ENCODE measurements around the gene UQCRH.

The UQCRH gene

DNA sequence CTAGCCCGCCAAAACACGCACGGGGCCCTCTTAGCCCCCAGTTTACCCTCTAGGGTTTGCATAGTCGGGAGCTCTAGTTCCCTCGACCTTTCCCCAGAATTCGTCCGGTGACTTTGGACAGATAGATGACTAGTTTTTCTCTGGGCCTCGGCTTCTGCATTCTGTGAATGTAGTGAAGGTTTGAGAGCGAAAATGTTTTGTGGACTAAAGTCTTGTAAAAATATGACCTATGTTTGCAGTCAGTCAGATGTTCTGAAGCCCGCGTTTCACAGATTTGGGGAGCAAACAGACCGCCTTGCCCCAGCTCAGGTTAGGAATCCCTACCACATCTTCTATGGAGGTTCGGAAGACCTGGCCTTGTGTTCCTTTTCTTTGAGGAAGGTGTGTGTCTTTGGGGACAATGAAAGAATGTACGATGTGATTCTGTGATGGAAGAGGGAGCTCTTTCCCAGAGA, 401 bp downstream of the UQCRH start:
- peaks cover 0 to 34% of the 10 kb centered on the region in 2 experiments; a peak in 2 of 3 replicates for H3K36me3 ChIP-seq (ENCODE audit: control insufficient read depth in 2 of 2, insufficient read depth in 1 of 2, low read length in 2 of 2)
- TF ChIP-seq PATZ1 (tag by site-specific recombination; IDR thresholded peaks at IDR 0.05) (0 out of 2 replicates have a peak, but pooled peaks have one; percentile 4), ZBTB6 (tag by site-specific recombination; IDR thresholded peaks at IDR 0.05) (0 out of 2 replicates have a peak, but pooled peaks have one; percentile 49), YY2 (tag by site-specific recombination; IDR thresholded peaks at IDR 0.05) (no peak)
- no peaks in the 10 kb centered on the region for H3K4me1 ChIP-seq (ENCODE audit: control insufficient read depth, insufficient read depth, low read length)
- peak overlapping the region; percentile 88 for H3K4me3 ChIP-seq (ENCODE audit: low read depth, low read length)
- peak overlapping the region; percentile 99 for H3K27ac ChIP-seq (ENCODE audit: extremely low read depth, low read depth, low read length)
- ChIA-PET CTCF (interaction anchor here (0.6 to 1.9 kb wide), 7 partner anchors 25 to 172 kb away, joined by 3 to 12 read pairs (median 4); partner anchors contain the start of gene NSUN4), POLR2A (interaction anchor here (0.9 to 2.5 kb wide), 8 partner anchors 10 to 56 kb away, joined by 3 to 24 read pairs (median 6); partner anchors contain the start of genes NSUN4 and RAD54L)
- H3K9me3 ChIP-seq (ENCODE audit: control insufficient read depth, insufficient read depth, low read depth, low read length) = no peaks in the 10 kb centered on the region

GRCh38 chr1:46306159-46306530, 2.6 kb downstream of the UQCRH start:
- H3K4me1 ChIP-seq (ENCODE audit: control insufficient read depth, insufficient read depth, low read length) = no peaks in the 10 kb centered on the region
- H3K9me3 ChIP-seq (ENCODE audit: control insufficient read depth, insufficient read depth, low read depth, low read length) = no peaks in the 10 kb centered on the region
- ChIA-PET POLR2A (interaction anchor here (0.6 kb wide), 1 partner anchor 61 kb away, joined by 3 read pairs; no protein-coding TSS in a partner anchor), CTCF (no interaction called here)
- no peak overlapping the region for H3K27ac ChIP-seq (ENCODE audit: extremely low read depth, low read depth, low read length)
- H3K36me3 ChIP-seq (ENCODE audit: control insufficient read depth in 2 of 2, insufficient read depth in 1 of 2, low read length in 2 of 2) = peaks cover 15 to 47% of the 10 kb centered on the region in 2 experiments; a peak in 2 of 3 replicates
- TF ChIP-seq ZBTB6 (tag by site-specific recombination; IDR thresholded peaks at IDR 0.05) = no peak
- TF ChIP-seq, protein P1, sequence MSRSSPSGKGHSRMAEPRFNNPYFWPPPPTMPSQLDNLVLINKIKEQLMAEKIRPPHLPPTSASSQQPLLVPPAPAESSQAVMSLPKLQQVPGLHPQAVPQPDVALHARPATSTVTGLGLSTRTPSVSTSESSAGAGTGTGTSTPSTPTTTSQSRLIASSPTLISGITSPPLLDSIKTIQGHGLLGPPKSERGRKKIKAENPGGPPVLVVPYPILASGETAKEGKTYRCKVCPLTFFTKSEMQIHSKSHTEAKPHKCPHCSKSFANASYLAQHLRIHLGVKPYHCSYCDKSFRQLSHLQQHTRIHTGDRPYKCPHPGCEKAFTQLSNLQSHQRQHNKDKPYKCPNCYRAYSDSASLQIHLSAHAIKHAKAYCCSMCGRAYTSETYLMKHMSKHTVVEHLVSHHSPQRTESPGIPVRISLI (tag by site-specific recombination; IDR thresholded peaks at IDR 0.05) = peak; percentile 85
- TF ChIP-seq MEIS1 (CRISPR knock-in tag; IDR thresholded peaks at IDR 0.05; ENCODE audit: borderline replicate concordance) = no peak
- no peak overlapping the region for H3K4me3 ChIP-seq (ENCODE audit: low read depth, low read length)

DNA sequence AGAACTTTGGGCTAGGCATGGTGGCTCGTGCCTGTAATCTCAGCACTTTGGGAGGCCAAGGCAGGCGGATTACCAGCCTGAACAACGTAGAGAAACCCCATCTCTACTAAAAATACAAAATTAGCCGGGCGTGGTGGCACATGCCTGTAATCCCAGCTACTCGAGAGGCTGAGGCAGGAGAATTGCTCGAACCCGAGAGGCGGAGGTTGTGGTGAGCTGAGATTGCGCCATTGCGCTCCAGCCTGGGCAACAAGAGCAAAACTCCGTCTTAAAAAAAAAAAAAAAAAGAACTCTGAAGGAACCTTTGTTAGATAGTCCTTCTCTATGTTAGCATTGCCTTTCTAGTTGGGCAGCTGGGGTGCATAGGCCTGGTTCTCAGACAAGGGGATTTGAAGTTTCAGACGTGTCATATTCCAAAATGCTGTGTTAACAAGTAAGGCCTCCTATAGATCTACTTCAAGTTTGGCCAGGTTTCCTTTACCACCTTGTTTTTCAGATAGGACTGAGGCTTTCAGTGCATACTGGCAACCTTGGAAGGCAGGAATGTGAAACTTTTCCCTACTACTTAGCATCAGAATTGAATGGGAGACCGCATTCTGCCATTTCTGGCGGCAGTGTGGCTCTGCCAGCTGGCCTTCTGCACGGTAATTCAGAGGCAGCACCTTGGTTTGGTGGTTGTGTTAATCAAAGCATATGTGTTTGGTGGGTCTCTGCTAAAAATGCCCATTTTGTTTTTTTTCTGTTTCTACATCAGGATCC, 6.1 kb downstream of the UQCRH start:
- H3K36me3 ChIP-seq (ENCODE audit: control insufficient read depth in 2 of 2, insufficient read depth in 1 of 2, low read length in 2 of 2) = peaks cover 46 to 81% of the 10 kb centered on the region in 2 experiments
- no peak overlapping the region for H3K4me3 ChIP-seq (ENCODE audit: low read depth, low read length)
- POLR2A ChIA-PET = interaction anchor here (1.0 kb wide), 2 partner anchors 24 to 179 kb away, joined by 3 read pairs; no protein-coding TSS in a partner anchor
- H3K27ac ChIP-seq (ENCODE audit: extremely low read depth, low read depth, low read length) = no peak overlapping the region
- no peaks in the 10 kb centered on the region for H3K9me3 ChIP-seq (ENCODE audit: control insufficient read depth, insufficient read depth, low read depth, low read length)
- CTCF ChIA-PET = interaction anchor here (1.0 kb wide), 1 partner anchor 23 kb away, joined by 4 read pairs; no protein-coding TSS in a partner anchor
- TF ChIP-seq ZNF561 (tag by site-specific recombination; IDR thresholded peaks at IDR 0.05; ENCODE audit: borderline replicate concordance) (no peak), ZNF354C (tag by site-specific recombination; IDR thresholded peaks at IDR 0.05; ENCODE audit: borderline replicate concordance, low read depth) (no peak), ZNF10 (tag by site-specific recombination; IDR thresholded peaks at IDR 0.05) (no peak), ZBTB48 (tag by site-specific recombination; IDR thresholded peaks at IDR 0.05) (no peak), HOXC10 (CRISPR knock-in tag; IDR thresholded peaks at IDR 0.05) (no peak), ZNF146 (tag by site-specific recombination; IDR thresholded peaks at IDR 0.05) (no peak), ZNF830 (tag by site-specific recombination; IDR thresholded peaks at IDR 0.05; ENCODE audit: low read depth) (no peak), ZNF624 (tag by site-specific recombination; IDR thresholded peaks at IDR 0.05) (no peak), ZNF843 (tag by site-specific recombination; IDR thresholded peaks at IDR 0.05) (no peak), MEIS1 (CRISPR knock-in tag; IDR thresholded peaks at IDR 0.05; ENCODE audit: borderline replicate concordance) (no peak)
- TF ChIP-seq, protein P1 (tag by site-specific recombination; IDR thresholded peaks at IDR 0.05) = no peak
- TF ChIP-seq, protein P2, sequence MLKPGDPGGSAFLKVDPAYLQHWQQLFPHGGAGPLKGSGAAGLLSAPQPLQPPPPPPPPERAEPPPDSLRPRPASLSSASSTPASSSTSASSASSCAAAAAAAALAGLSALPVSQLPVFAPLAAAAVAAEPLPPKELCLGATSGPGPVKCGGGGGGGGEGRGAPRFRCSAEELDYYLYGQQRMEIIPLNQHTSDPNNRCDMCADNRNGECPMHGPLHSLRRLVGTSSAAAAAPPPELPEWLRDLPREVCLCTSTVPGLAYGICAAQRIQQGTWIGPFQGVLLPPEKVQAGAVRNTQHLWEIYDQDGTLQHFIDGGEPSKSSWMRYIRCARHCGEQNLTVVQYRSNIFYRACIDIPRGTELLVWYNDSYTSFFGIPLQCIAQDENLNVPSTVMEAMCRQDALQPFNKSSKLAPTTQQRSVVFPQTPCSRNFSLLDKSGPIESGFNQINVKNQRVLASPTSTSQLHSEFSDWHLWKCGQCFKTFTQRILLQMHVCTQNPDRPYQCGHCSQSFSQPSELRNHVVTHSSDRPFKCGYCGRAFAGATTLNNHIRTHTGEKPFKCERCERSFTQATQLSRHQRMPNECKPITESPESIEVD (tag by site-specific recombination; IDR thresholded peaks at IDR 0.05) = no peak
- no peaks in the 10 kb centered on the region for H3K4me1 ChIP-seq (ENCODE audit: control insufficient read depth, insufficient read depth, low read length)
